GM10248 (cell line): ENCODE measurements around the gene SPTBN1.

Experiments
- CTCF ChIA-PET: fragments of 300-600 bp; sonication (Branson Sonifier 250); formaldehyde crosslinking; extraction: SDS; loops from one replicate; lab custom pipeline; 2021; ENCODE audit warnings: antibody characterized with exemption; lab: Yijun Ruan, JAX
- POLR2A ChIA-PET: fragments of 350-650 bp; sonication (Branson Sonifier 250); formaldehyde crosslinking; extraction: SDS; loops from one replicate; lab custom pipeline; 2020; ENCODE audit warnings: antibody characterized with exemption; lab: Yijun Ruan, JAX
- DNase-seq: peaks from one replicate; pipeline ENCODE4 v3.0.0; 2012; ENCODE audit errors: extremely low spot score
- CTCF ChIP-seq: IDR thresholded peaks from 2 replicates; pipeline ENCODE4 v1.5.1; 2012; ENCODE audit warnings: mild to moderate bottlenecking, low read depth; ENCODE audit errors: extremely low read depth, missing control alignments, control extremely low read depth

Gene SPTBN1

GRCh38 chr2:54588244-54588899 is 132.2 kb downstream of the SPTBN1 start:
- no peak for TF ChIP-seq CTCF
- ChIA-PET CTCF (interaction anchor here (1.4 to 8.4 kb wide), 5 partner anchors 7 to 30 kb away, joined by 3 to 58 read pairs (median 9); no protein-coding TSS in a partner anchor), POLR2A (no interaction called here)
- no peak for DNase-seq

- no peak for DNase-seq
- CTCF ChIA-PET, result interaction anchor here (1.3 to 8.4 kb wide), 5 partner anchors 8 to 66 kb away, joined by 3 to 58 read pairs (median 5); no protein-coding TSS in a partner anchor
- POLR2A ChIA-PET, result no interaction called here
- no peak for TF ChIP-seq CTCF
These were observed 132.9 kb downstream of the SPTBN1 start for GRCh38 chr2:54589038-54589339.

DNA sequence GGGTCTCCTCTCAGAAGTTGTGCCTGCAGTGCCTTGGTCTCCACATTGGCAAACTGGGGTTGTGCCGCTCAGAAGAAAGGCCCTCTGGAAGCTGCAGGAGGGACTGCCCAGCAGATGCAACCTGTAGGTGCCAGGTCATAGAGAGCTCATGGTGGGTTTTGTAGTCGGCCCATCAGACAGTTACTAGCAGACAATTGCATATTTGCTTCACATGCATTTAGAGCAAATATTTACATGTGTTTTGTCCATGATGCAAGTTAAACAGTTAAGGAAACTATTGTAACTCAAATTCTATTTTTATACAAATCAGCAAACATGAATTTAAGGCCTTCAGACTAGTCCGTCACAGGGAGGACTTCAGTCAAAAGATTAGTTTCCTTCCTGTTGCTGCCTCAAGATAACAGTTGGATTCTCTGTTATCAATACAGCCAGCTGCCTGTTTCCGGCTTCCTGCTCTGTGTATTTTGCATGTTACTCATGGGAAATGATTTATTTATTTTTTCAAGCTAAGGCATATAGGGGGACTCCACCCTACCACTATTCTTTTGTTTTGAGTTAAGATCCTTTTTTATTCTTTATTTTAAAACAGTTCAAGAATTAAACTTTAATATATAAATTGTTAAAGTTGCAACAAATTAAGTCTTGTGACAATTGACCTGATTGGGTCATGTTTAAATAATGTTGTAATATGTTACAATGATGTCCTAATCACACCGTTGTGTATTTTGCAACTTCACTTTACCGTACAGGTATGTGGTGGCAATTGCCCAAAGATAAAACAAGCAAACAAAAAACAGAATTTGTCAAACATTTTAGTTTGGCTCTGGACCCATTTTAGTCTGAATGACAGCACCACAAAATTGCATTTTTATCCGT is 133.5 kb downstream of the SPTBN1 start:
- no peak for TF ChIP-seq CTCF
- ChIA-PET POLR2A (no interaction called here), CTCF (interaction anchor here (1.3 to 8.4 kb wide), 5 partner anchors 9 to 67 kb away, joined by 3 to 58 read pairs (median 5); no protein-coding TSS in a partner anchor)
- no peak for DNase-seq

DNA sequence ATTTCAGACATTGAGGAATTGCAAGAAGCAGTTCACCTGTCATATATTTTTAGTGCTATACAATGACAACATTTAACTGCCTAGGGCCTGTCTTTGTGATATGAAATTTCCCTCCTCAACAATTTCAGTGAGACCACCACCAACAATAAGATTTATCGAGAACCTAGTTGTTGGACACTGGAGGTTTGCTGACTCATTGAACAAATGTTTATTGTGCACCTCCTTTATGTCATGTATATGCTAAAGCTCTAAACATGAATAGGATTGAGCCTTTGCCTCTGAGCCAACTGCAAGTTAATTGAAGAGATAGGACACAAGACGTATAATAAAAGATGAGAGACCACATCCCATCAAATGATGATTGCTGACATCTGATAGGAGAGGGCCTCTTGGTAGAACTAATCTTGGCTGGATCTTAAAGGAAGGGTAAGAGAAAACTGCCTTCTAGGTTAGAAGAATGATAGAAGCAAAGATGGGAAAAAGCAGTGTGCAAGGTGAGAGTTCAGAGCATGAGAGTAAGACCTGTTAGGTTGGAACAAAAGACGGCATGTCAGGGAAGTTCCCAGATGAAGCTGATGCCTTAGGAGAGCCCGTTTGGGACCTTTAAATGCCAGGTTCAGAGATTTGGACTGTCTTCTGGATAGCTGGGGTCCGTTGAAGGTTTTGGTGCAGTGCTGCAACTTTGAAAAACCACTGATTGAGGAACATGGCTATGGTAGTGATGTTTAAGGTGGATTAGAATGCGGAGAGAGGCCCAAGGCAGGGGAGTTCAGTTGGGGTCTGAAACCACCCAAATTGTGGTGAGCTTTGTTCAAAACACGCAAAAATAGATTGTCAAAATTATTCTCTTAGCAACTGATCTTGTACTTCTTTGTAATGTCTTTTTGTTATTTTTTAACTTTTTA is 134.3 kb downstream of the SPTBN1 start:
- CTCF ChIA-PET, result interaction anchor here (0.9 to 8.4 kb wide), 10 partner anchors 9 to 68 kb away, joined by 3 to 58 read pairs (median 4); no protein-coding TSS in a partner anchor
- no peak for TF ChIP-seq CTCF
- no peak for DNase-seq
- POLR2A ChIA-PET, result no interaction called here

DNA sequence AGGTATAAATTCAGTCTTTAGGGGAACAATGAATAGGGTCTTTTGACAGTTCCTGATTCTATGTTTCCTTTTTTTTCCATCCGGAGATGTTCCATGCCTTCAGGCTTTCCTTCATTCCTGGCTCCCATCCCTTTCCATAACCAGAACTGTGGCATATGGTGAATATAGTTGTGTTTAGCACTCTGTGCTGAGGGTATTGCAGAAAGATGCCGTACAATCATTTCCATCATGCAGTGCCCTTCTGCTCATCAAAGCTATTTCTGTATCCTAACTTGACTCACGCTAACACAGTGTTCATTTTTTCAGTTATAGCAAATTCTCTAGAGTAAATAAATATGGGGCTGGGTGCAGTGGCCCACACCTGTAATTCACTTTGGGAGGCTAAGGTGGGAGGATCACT is 135.4 kb downstream of the SPTBN1 start:
- ChIA-PET POLR2A (interaction anchor here (0.6 kb wide), 1 partner anchor 10 kb away, joined by 9 read pairs; no protein-coding TSS in a partner anchor), CTCF (interaction anchor here (1.0 to 8.4 kb wide), 8 partner anchors 11 to 584 kb away, joined by 3 to 58 read pairs (median 4); no protein-coding TSS in a partner anchor)
- no peak for DNase-seq
- TF ChIP-seq CTCF, result no peak
